PFSK-1 (cell line): Measurements from ENCODE around the gene INTS15.

Experiments
- POLR2AphosphoS5 ChIP-seq: IDR thresholded peaks from 2 replicates; pipeline ENCODE4 v1.6.1; 2012; ENCODE audit warnings: low read depth, mild to moderate bottlenecking, control low read depth, low read length, moderate library complexity
- REST ChIP-seq, 2 experiments: IDR thresholded peaks; 2 replicates each; pipeline versions ENCODE4 v1.6.1 to v1.8.0; 2011 to 2012; ENCODE audit warnings: low read depth in 2 of 2, low read length in 2 of 2, control low read depth in 1 of 2, inconsistent platforms in 1 of 2, mild to moderate bottlenecking in 1 of 2, moderate library complexity in 1 of 2; ENCODE audit not compliant: insufficient read depth in 1 of 2
- SIN3A ChIP-seq: IDR thresholded peaks from 2 replicates; pipeline ENCODE4 v1.6.1; 2012; ENCODE audit warnings: mild to moderate bottlenecking, low read length, moderate library complexity, borderline replicate concordance; ENCODE audit not compliant: insufficient read depth
- TAF1 ChIP-seq: IDR thresholded peaks from 2 replicates; pipeline ENCODE4 v1.6.1; 2012; ENCODE audit warnings: low read length, control low read depth, borderline replicate concordance; ENCODE audit not compliant: insufficient read depth

DNA sequence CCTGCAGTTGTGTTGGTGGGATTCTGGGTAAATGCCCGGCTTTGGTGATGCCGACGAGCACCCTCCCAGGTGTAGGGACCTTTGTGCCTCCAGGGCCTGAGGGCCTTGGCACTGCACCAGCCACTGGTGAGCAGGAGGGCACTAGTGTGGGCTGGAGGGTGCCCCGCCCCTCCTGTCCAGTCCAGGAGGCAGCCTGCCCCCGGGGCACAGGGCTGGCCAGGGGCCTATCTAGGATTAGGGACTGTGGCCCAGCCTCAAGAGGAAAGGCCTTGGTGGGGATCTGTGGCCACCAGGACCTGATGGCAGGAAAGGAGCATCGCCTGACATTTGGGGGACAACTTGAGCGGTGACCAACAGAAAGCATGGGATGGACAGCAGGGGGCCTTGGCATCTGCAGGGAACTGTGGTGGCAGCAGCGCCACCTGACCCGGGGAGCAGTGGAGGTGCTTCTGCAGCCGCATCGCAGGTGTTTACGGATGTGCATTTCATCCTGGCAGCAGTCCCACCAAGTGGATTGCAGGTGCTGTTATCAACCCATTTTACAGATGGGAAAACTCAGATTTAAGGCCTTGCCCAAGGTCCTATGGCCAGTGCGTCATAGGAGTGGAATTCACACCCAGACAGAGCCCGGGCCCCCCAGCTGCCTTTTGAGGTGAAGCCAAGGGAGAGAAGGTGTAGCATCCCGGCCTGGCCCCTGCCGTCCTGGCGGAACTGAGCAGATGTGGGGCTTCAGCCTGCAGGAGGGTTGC is 58.4 kb downstream of the INTS15 start:
- TF ChIP-seq TAF1 (no peak), POLR2AphosphoS5 (no peak), SIN3A (no peak), REST (IDR thresholded peaks at IDR 0.05; ENCODE audit: insufficient read depth in 1 of 2, low read depth in 2 of 2, low read length in 2 of 2) (no peak)
